Neural crest cell (in vitro differentiated cells): Measurements from ENCODE around the gene KMT2E. TPM values are rescaled to one million over a fixed set of nuclear protein-coding genes. Genes with fewer than 3 reads are reported as not detected.

Source experiments
- DNase-seq: peaks from one replicate; pipeline ENCODE4 v3.0.0; 2021; ENCODE audit warnings: low read depth, mixed read lengths, low spot score
- H3K27ac Mint-ChIP-seq: one replicate; pipeline ENCODE4 v1.8.0; 2021; ENCODE audit warnings: mild to moderate bottlenecking, mixed read lengths; ENCODE audit not compliant: unreplicated experiment
- H3K27me3 Mint-ChIP-seq: 2 replicates; pipeline ENCODE4 v1.8.0; 2021; ENCODE audit warnings: low read depth, mild to moderate bottlenecking, mixed read lengths
- H3K36me3 Mint-ChIP-seq: 2 replicates; pipeline ENCODE4 v1.8.0; 2021; ENCODE audit warnings: low read depth, mild to moderate bottlenecking, mixed read lengths
- H3K4me1 Mint-ChIP-seq: 2 replicates; pipeline ENCODE4 v1.8.0; 2021; ENCODE audit warnings: mixed read lengths
- H3K4me3 Mint-ChIP-seq: one replicate; pipeline ENCODE4 v1.8.0; 2021; ENCODE audit warnings: mild to moderate bottlenecking, mixed read lengths
- H3K9me3 Mint-ChIP-seq: 2 replicates; pipeline ENCODE4 v1.8.0; 2021; ENCODE audit warnings: mixed read lengths
- CTCF ChIP-seq: fragments of 200-600 bp; sonication (generic); conservative IDR thresholded peaks from 2 replicates; pipeline ENCODE4 v1.5.0; 2021; ENCODE audit warnings: antibody characterized with exemption, mild to moderate bottlenecking
- total RNA-seq: library from RNA; stranded (reverse); gene quantifications from 2 replicates; pipeline ENCODE4 v1.2.1, GENCODE V29; 2021

KMT2E gene
- total RNA-seq, 1 donor from 2014 or later = 75.5 TPM

DNA sequence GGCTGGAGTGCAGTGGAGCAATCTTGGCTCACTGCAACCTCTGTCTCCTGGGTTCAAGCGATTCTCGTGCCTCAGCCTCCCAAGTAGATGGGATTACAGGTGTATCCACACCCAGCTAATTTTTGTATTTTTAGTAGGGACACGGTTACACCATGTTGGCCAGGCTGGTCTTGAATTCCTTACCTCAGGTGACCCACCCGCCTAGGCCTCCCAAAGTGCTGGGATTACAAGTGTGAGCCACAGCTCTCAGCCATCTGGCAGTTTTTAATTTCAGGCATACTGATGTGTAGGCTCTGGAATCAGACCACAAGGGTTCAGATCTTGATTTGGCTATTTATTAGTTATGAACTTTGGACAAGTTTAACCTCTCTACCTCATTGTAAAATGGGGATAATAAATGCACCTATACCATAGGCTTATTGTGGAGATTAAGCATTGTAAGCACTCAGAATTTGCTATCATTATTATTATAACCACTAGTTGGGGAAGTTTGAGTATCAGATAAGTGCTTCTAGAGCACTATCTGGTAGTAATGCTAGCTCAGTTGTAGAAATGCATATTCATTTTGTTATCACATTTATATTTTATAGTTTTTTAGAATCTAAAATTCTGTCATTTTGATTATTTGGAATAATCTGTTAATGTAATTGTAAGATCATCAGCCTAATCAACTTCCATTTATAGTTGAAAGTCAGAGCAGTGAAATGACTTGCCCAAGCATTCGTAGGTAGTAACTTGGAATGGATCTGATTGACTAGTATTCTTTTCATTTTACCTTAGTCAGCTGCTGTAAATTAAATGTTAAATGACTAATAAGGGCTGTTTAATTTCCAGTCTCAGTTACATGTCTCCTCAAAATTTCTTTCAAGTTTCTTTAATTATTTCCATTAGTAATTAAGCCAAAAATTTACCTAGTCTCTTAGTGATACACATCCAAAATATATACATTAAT is 22.5 kb downstream of the KMT2E start:
- H3K27ac Mint-ChIP-seq = no peak overlapping the region
- H3K4me3 Mint-ChIP-seq = no peak overlapping the region
- H3K4me1 Mint-ChIP-seq = peaks cover 13% of the 10 kb centered on the region
- no peak for DNase-seq
- H3K9me3 Mint-ChIP-seq = no peaks in the 10 kb centered on the region
- peaks cover 2% of the 10 kb centered on the region for H3K36me3 Mint-ChIP-seq
- TF ChIP-seq CTCF = no peak
- H3K27me3 Mint-ChIP-seq = no peaks in the 10 kb centered on the region

DNA sequence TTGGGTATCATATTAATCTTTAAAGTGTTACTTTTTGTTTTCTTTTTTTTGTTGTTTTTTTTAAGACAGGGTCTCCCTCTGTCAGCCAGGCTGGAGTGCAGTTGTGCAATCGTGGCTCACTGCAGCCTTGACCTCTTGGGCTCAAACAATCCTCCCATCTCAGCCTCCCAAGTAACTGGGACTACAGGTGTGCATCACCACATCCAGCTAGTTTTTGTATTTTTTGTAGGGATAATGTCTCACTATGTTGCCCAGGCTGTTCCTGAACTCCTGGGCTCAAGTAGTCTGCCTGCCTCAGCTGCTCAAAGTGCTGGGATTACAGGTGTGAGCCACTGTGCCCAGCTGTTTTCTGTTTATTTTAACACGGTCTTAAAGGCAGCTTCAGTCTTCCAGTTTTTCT is 23.3 kb downstream of the KMT2E start:
- Mint-ChIP-seq H3K27ac (no peak overlapping the region), H3K27me3 (no peaks in the 10 kb centered on the region), H3K4me1 (peaks cover 13% of the 10 kb centered on the region), H3K36me3 (peaks cover 2% of the 10 kb centered on the region), H3K4me3 (no peak overlapping the region), H3K9me3 (no peaks in the 10 kb centered on the region)
- TF ChIP-seq CTCF = no peak
- no peak for DNase-seq

DNA sequence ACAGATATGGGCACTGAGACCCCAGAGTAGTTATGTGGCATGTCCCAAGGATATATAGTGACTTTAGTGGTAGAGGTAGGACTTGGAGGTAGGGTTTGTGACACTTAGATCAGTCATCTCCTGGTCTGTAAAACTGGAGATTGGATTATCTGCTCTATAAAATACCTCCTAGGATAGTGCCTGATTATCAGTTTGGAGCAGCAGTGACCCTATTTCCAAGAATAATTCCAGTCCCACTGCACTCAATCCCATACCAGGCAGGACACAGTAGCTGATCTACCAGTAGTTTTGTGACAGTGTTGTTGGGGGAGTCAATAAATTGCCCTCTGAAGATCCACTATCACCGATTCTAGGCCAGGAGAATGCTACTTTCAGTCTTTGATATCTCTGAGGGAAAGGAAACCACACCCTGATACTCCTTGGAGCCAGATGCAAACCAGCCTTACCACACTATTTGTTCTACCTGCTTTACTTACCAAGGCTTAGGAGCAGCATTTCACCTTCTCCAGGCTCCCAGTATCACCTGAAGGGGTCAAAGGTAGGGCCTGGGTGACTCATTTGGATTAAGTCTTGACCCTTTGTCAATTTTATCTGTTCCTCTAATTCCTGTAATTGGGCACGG is 30.6 kb downstream of the KMT2E start:
- no peaks in the 10 kb centered on the region for H3K27me3 Mint-ChIP-seq
- no peaks in the 10 kb centered on the region for H3K4me1 Mint-ChIP-seq
- H3K27ac Mint-ChIP-seq = no peak overlapping the region
- no peak overlapping the region for H3K4me3 Mint-ChIP-seq
- TF ChIP-seq CTCF = no peak
- H3K9me3 Mint-ChIP-seq = no peaks in the 10 kb centered on the region
- peaks cover 11% of the 10 kb centered on the region for H3K36me3 Mint-ChIP-seq
- no peak for DNase-seq

- TF ChIP-seq CTCF = no peak
- no peaks in the 10 kb centered on the region for H3K9me3 Mint-ChIP-seq
- no peak overlapping the region for H3K27ac Mint-ChIP-seq
- DNase-seq = no peak
- H3K4me3 Mint-ChIP-seq = no peak overlapping the region
- H3K4me1 Mint-ChIP-seq = no peaks in the 10 kb centered on the region
- H3K27me3 Mint-ChIP-seq = no peaks in the 10 kb centered on the region
- peaks cover 13% of the 10 kb centered on the region for H3K36me3 Mint-ChIP-seq
Observed at GRCh38 chr7:105046414-105046813, 32.4 kb downstream of the KMT2E start.

GRCh38 chr7:105047932-105048331 is 33.9 kb downstream of the KMT2E start:
- peaks cover 16% of the 10 kb centered on the region for H3K36me3 Mint-ChIP-seq

More at GRCh38 chr7:105047932-105048331, 33.9 kb downstream of the KMT2E start:
- no peak for DNase-seq
- no peaks in the 10 kb centered on the region for H3K9me3 Mint-ChIP-seq
- H3K4me1 Mint-ChIP-seq = no peaks in the 10 kb centered on the region
- no peak overlapping the region for H3K27ac Mint-ChIP-seq
- no peak overlapping the region for H3K4me3 Mint-ChIP-seq
- TF ChIP-seq CTCF = no peak
- H3K27me3 Mint-ChIP-seq = no peaks in the 10 kb centered on the region
